SK-N-SH treated with all-trans-retinoic acid at 6 μM for 48 hours (cell line): ENCODE measurements around the gene PDE9A.
"Not testable (repeated sequence)": the region's sequence is repeated elsewhere in the genome, so short reads cannot be mapped to it uniquely, and the experiment has no call there.

Experiments
- ATAC-seq: fragments of 200-7000 bp; cut with Tn5 transposase; 3 replicates; pipeline ENCODE4 v1.9.1; 2020; ENCODE audit warnings: mild to moderate bottlenecking, moderate library complexity
- ARNTL ChIP-seq: fragments of 450-650 bp; formaldehyde crosslinking; IDR thresholded peaks from 2 replicates; pipeline ENCODE4 v1.5.0; 2020; ENCODE audit warnings: low read depth, mild to moderate bottlenecking, moderate library complexity, borderline replicate concordance
- BACH2 ChIP-seq: fragments of 250-450 bp; sonication (Bioruptor Pico); IDR thresholded peaks from 2 replicates; pipeline ENCODE4 v1.9.0; 2021; ENCODE audit warnings: mild to moderate bottlenecking, borderline replicate concordance
- CSDC2 ChIP-seq: fragments of 250-450 bp; sonication (Bioruptor Pico); IDR thresholded peaks from 2 replicates; pipeline ENCODE4 v1.5.0; 2020; ENCODE audit warnings: mild to moderate bottlenecking, moderate library complexity
- ISL1 ChIP-seq: fragments of 250-450 bp; sonication (Bioruptor Pico); IDR thresholded peaks from 2 replicates; pipeline ENCODE4 v2.1.2; 2022; ENCODE audit warnings: mild to moderate bottlenecking, moderate library complexity
- OSR1 ChIP-seq: fragments of 250-450 bp; sonication (Bioruptor Pico); IDR thresholded peaks from 2 replicates; pipeline ENCODE4 v1.8.0; 2022; ENCODE audit warnings: moderate library complexity, mild to moderate bottlenecking, inconsistent platforms
- PPARA ChIP-seq: fragments of 250-450 bp; sonication (Bioruptor Pico); IDR thresholded peaks from 2 replicates; pipeline ENCODE4 v1.5.0; 2020; ENCODE audit warnings: mild to moderate bottlenecking, borderline replicate concordance
- RARB ChIP-seq: fragments of 250-450 bp; sonication (Bioruptor Pico); IDR thresholded peaks from 2 replicates; pipeline ENCODE4 v1.8.0; 2021; ENCODE audit warnings: mild to moderate bottlenecking, moderate library complexity
- SNAI2 ChIP-seq: fragments of 250-450 bp; sonication (Bioruptor Pico); IDR thresholded peaks from 2 replicates; pipeline ENCODE4 v1.5.0; 2020; ENCODE audit warnings: mild to moderate bottlenecking, moderate library complexity
- TCF4 ChIP-seq: fragments of 250-450 bp; sonication (Bioruptor Pico); IDR thresholded peaks from 2 replicates; pipeline ENCODE4 v1.8.0; 2021; ENCODE audit warnings: mild to moderate bottlenecking, moderate library complexity, borderline replicate concordance
- TOX ChIP-seq: fragments of 250-450 bp; sonication (Bioruptor Pico); IDR thresholded peaks from 2 replicates; pipeline ENCODE4 v1.8.0; 2021; ENCODE audit warnings: mild to moderate bottlenecking, moderate library complexity, borderline replicate concordance
- ZC3H10 ChIP-seq: fragments of 250-450 bp; sonication (Bioruptor Pico); IDR thresholded peaks from 2 replicates; pipeline ENCODE4 v1.5.1; 2021; ENCODE audit warnings: mild to moderate bottlenecking, moderate library complexity
- ZFP3 ChIP-seq: fragments of 250-450 bp; sonication (Bioruptor Pico); IDR thresholded peaks from 2 replicates; pipeline ENCODE4 v1.5.0; 2020; ENCODE audit warnings: mild to moderate bottlenecking, moderate library complexity
- ZFP30 ChIP-seq: fragments of 450-650 bp; formaldehyde crosslinking; IDR thresholded peaks from 2 replicates; pipeline ENCODE4 v1.5.0; 2022; ENCODE audit warnings: mild to moderate bottlenecking, moderate library complexity
- ZNF565 ChIP-seq: fragments of 450-650 bp; formaldehyde crosslinking; conservative IDR thresholded peaks from 2 replicates; pipeline ENCODE4 v1.5.0; 2020; ENCODE audit warnings: low read depth, mild to moderate bottlenecking, moderate library complexity
- ZNF70 ChIP-seq: fragments of 450-650 bp; formaldehyde crosslinking; IDR thresholded peaks from 2 replicates; pipeline ENCODE4 v1.5.0; 2020; ENCODE audit warnings: mild to moderate bottlenecking, moderate library complexity
- ZNF8 ChIP-seq: fragments of 450-650 bp; formaldehyde crosslinking; IDR thresholded peaks from 2 replicates; pipeline ENCODE4 v1.5.0; 2020; ENCODE audit warnings: mild to moderate bottlenecking, moderate library complexity
- TF ChIP-seq, protein P1 (sequence below): fragments of 250-450 bp; sonication (Bioruptor Pico); IDR thresholded peaks from 2 replicates; pipeline ENCODE4 v1.5.0; 2020; ENCODE audit warnings: mild to moderate bottlenecking, moderate library complexity
- TF ChIP-seq, protein P2 (sequence below): fragments of 250-450 bp; sonication (Bioruptor Pico); IDR thresholded peaks from 2 replicates; pipeline ENCODE4 v1.5.1; 2021; ENCODE audit warnings: mild to moderate bottlenecking, moderate library complexity
- TF ChIP-seq, protein P3 (sequence below): fragments of 250-450 bp; sonication (Bioruptor Pico); IDR thresholded peaks from 2 replicates; pipeline ENCODE4 v1.5.1; 2020; ENCODE audit warnings: low read depth, mild to moderate bottlenecking, moderate library complexity
- TF ChIP-seq, protein P4 (sequence below): fragments of 250-450 bp; sonication (Bioruptor Pico); IDR thresholded peaks from 2 replicates; pipeline ENCODE4 v1.8.0; 2020; ENCODE audit warnings: mild to moderate bottlenecking, moderate library complexity, borderline replicate concordance
- TF ChIP-seq, protein P5 (sequence below): fragments of 250-450 bp; sonication (Bioruptor Pico); IDR thresholded peaks from 2 replicates; pipeline ENCODE4 v1.8.0; 2021; ENCODE audit warnings: low read depth, mild to moderate bottlenecking, moderate library complexity, borderline replicate concordance

The PDE9A gene

DNA sequence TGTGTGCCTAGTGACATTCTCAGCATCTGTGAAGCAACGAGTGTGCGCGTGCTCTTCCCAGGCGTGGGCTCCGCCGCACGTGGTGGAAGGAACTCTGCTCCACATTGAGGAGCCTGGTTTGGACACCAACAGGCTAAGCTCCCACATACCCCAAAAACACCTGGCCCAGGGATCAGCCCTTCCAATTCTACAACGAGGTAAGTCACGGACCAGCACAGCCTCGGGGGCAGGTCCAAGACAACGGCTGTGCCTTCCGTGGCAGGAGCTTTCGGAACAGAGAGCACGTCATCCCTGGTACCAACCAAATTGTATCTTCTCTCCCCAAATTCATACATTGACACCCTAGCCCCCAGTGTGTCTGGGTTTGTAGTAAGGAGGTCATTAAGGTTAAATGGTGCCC, 27.2 kb upstream of the PDE9A start:
- ATAC-seq: no peak
- TF ChIP-seq, protein P1, sequence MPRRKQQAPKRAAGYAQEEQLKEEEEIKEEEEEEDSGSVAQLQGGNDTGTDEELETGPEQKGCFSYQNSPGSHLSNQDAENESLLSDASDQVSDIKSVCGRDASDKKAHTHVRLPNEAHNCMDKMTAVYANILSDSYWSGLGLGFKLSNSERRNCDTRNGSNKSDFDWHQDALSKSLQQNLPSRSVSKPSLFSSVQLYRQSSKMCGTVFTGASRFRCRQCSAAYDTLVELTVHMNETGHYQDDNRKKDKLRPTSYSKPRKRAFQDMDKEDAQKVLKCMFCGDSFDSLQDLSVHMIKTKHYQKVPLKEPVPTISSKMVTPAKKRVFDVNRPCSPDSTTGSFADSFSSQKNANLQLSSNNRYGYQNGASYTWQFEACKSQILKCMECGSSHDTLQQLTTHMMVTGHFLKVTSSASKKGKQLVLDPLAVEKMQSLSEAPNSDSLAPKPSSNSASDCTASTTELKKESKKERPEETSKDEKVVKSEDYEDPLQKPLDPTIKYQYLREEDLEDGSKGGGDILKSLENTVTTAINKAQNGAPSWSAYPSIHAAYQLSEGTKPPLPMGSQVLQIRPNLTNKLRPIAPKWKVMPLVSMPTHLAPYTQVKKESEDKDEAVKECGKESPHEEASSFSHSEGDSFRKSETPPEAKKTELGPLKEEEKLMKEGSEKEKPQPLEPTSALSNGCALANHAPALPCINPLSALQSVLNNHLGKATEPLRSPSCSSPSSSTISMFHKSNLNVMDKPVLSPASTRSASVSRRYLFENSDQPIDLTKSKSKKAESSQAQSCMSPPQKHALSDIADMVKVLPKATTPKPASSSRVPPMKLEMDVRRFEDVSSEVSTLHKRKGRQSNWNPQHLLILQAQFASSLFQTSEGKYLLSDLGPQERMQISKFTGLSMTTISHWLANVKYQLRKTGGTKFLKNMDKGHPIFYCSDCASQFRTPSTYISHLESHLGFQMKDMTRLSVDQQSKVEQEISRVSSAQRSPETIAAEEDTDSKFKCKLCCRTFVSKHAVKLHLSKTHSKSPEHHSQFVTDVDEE (CRISPR knock-in tag): no peak
- TF ChIP-seq ZNF70: no peak
- no peak for TF ChIP-seq OSR1 (CRISPR knock-in tag)
- TF ChIP-seq ARNTL (CRISPR knock-in tag): no peak
- no peak for TF ChIP-seq ZC3H10 (CRISPR knock-in tag)
- no peak for TF ChIP-seq ISL1 (CRISPR knock-in tag)
- no peak for TF ChIP-seq CSDC2 (CRISPR knock-in tag)
- TF ChIP-seq ZNF8 (CRISPR knock-in tag): no peak
- TF ChIP-seq ZNF565 (CRISPR knock-in tag): no peak
- TF ChIP-seq TOX (CRISPR knock-in tag): no peak
- TF ChIP-seq, protein P2, sequence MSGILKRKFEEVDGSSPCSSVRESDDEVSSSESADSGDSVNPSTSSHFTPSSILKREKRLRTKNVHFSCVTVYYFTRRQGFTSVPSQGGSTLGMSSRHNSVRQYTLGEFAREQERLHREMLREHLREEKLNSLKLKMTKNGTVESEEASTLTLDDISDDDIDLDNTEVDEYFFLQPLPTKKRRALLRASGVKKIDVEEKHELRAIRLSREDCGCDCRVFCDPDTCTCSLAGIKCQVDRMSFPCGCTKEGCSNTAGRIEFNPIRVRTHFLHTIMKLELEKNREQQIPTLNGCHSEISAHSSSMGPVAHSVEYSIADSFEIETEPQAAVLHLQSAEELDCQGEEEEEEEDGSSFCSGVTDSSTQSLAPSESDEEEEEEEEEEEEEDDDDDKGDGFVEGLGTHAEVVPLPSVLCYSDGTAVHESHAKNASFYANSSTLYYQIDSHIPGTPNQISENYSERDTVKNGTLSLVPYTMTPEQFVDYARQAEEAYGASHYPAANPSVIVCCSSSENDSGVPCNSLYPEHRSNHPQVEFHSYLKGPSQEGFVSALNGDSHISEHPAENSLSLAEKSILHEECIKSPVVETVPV: no peak
- TF ChIP-seq RARB (CRISPR knock-in tag): no peak
- no peak for TF ChIP-seq SNAI2 (CRISPR knock-in tag)
- TF ChIP-seq, protein P3, sequence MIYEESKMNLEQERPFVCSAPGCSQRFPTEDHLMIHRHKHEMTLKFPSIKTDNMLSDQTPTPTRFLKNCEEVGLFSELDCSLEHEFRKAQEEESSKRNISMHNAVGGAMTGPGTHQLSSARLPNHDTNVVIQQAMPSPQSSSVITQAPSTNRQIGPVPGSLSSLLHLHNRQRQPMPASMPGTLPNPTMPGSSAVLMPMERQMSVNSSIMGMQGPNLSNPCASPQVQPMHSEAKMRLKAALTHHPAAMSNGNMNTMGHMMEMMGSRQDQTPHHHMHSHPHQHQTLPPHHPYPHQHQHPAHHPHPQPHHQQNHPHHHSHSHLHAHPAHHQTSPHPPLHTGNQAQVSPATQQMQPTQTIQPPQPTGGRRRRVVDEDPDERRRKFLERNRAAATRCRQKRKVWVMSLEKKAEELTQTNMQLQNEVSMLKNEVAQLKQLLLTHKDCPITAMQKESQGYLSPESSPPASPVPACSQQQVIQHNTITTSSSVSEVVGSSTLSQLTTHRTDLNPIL: no peak
- no peak for TF ChIP-seq ZFP3 (CRISPR knock-in tag)
- TF ChIP-seq, protein P4, sequence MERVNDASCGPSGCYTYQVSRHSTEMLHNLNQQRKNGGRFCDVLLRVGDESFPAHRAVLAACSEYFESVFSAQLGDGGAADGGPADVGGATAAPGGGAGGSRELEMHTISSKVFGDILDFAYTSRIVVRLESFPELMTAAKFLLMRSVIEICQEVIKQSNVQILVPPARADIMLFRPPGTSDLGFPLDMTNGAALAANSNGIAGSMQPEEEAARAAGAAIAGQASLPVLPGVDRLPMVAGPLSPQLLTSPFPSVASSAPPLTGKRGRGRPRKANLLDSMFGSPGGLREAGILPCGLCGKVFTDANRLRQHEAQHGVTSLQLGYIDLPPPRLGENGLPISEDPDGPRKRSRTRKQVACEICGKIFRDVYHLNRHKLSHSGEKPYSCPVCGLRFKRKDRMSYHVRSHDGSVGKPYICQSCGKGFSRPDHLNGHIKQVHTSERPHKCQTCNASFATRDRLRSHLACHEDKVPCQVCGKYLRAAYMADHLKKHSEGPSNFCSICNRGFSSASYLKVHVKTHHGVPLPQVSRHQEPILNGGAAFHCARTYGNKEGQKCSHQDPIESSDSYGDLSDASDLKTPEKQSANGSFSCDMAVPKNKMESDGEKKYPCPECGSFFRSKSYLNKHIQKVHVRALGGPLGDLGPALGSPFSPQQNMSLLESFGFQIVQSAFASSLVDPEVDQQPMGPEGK (CRISPR knock-in tag): no peak
- TF ChIP-seq BACH2 (CRISPR knock-in tag): no peak
- no peak for TF ChIP-seq PPARA (CRISPR knock-in tag)

DNA sequence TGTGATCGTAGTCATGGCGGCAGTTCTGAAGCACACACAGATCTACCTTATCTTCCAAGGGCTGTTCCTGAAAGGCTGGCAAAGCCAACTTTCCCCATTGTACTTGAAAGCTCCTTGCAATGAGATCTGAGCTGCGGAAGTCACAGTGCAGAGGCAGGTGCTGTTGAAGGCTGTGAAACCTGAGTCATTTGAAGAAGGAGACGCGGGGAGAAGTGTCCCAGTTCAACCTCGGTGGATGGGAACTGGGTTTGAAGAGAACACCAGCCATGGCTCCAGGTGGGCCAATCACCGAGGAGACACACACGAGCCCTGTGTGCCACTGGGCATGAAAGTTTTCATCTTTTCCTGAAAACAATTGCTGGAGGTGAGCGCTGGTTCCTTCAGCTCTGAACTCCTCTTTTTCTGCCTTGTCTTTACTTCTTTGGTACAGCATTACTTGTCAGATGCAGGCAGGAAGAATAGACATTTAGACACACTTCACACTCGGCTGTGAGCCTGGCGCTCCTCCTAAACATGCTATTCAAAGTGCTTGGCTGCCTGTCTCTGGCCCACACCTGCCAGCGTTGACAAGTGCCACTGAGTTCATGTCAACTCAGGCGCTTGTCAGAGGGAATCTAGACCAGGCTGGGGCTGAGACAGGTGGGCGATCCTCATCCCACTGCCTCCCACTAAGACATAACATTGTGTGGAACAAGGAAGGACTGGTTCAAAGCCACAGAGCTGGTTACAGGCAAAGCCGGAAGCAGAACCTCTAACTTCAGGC, 25.7 kb upstream of the PDE9A start:
- no peak for ATAC-seq
- no peak for TF ChIP-seq RARB (CRISPR knock-in tag)
- TF ChIP-seq ZFP30 (CRISPR knock-in tag): no peak
- TF ChIP-seq, all 23 proteins: peak for 0

DNA sequence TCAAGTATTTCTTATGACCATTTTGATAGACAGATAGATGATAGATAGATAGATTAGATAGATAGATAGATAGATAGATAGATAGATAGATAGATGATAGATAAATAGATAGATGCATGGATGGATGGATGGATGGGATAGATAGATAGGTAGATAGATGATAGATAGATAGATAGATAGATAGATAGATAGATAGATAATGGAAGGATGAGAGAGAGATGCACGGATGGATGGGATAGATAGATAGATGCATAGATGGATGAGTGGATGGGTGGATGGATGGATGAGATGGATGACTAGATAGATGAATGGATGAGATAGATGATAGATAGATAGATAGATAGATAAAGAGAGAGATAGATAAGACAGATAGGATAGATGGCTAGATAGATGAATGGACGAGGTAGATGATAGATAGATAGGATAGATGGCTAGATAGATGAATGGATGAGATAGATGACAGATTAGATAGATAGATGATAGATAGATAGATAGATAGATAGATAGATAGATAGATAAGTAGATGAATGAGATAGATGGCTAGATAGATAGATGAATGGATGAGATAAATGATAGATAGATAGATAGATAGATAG, 24.9 kb upstream of the PDE9A start:
- not testable (repeated sequence) for ATAC-seq

DNA sequence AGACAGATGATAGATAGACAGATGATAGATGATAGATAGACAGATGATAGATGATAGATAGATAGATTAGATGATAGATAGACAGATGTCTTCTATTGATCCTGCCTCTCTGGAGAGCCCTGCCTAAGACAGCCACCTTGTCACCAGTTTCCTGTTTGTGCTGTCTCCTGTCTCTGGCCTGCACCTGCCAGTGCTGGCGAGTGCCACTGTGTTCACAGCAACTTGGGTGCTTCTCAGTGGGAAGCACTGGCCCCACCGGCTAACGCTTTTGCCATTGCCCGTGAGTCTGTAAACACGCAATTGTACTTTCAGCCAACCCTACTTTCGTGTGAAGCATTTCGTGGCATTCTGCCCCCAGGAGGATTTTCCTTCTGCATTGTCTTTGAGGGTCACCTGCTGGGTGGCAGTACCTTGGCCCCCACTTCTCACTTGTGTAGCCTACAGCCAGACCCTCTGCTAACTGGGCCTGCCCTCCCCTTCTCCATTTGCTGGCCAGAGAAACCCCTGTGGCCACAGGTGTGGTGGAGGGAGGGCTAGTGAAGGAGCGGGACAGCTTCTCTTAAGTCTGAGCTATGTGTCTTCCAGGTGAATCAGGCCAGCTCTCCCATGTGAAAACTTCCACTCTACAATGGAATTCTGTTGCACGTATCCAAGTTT, 23.4 kb upstream of the PDE9A start:
- no peak for ATAC-seq
- no peak for TF ChIP-seq ISL1 (CRISPR knock-in tag)
- no peak for TF ChIP-seq RARB (CRISPR knock-in tag)
- TF ChIP-seq OSR1 (CRISPR knock-in tag): no peak
- no peak for TF ChIP-seq BACH2 (CRISPR knock-in tag)
- TF ChIP-seq SNAI2 (CRISPR knock-in tag): no peak
- TF ChIP-seq, protein P5, sequence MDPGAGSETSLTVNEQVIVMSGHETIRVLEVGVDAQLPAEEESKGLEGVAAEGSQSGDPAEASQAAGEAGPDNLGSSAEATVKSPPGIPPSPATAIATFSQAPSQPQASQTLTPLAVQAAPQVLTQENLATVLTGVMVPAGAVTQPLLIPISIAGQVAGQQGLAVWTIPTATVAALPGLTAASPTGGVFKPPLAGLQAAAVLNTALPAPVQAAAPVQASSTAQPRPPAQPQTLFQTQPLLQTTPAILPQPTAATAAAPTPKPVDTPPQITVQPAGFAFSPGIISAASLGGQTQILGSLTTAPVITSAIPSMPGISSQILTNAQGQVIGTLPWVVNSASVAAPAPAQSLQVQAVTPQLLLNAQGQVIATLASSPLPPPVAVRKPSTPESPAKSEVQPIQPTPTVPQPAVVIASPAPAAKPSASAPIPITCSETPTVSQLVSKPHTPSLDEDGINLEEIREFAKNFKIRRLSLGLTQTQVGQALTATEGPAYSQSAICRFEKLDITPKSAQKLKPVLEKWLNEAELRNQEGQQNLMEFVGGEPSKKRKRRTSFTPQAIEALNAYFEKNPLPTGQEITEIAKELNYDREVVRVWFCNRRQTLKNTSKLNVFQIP: no peak
- TF ChIP-seq, protein P2: no peak
- TF ChIP-seq ARNTL (CRISPR knock-in tag): no peak
- TF ChIP-seq ZFP30 (CRISPR knock-in tag): no peak
- no peak for TF ChIP-seq ZFP3 (CRISPR knock-in tag)
- TF ChIP-seq CSDC2 (CRISPR knock-in tag): no peak
- TF ChIP-seq TCF4: no peak
- no peak for TF ChIP-seq PPARA (CRISPR knock-in tag)
- no peak for TF ChIP-seq ZC3H10 (CRISPR knock-in tag)
